Measurements from ENCODE around the gene ZNF778. TPM values are rescaled to one million over a fixed set of nuclear protein-coding genes. Genes with fewer than 3 reads are reported as not detected.
A peak's percentile ranks its signal among the peaks of the same experiment; 100 is the strongest.
"Not testable (repeated sequence)": the region's sequence is repeated elsewhere in the genome, so short reads cannot be mapped to it uniquely, and the experiment has no call there.

ZNF778 gene
- total RNA-seq, 1 donor from 2014 or later: 59.9 TPM

GRCh38 chr16:89257757-89258465 is 40.4 kb downstream of the ZNF778 start:
- DNase-seq: no peak

DNA sequence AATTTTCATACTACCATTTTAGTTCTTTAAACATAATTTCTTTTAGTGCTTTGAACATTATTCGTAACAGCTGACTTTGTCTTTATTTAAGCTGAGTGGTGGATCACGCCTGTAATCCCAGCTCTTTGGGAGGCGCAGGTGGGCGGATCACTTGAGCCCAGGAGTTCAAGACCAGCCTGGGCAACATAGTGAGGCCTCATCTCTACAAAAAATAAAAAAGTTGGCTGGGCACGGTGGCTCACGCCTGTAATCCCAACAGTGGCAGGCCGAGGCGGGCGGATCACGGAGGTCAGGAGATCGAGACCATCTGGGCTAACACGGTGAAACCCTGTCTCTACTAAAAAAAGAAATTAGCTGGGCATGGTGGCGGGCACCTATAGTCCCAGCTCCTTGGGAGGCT is 42.4 kb downstream of the ZNF778 start:
- not testable (repeated sequence) for DNase-seq

GRCh38 chr16:89261691-89262563 is 44.4 kb downstream of the ZNF778 start:
- DNase-seq: peak; percentile 32

DNA sequence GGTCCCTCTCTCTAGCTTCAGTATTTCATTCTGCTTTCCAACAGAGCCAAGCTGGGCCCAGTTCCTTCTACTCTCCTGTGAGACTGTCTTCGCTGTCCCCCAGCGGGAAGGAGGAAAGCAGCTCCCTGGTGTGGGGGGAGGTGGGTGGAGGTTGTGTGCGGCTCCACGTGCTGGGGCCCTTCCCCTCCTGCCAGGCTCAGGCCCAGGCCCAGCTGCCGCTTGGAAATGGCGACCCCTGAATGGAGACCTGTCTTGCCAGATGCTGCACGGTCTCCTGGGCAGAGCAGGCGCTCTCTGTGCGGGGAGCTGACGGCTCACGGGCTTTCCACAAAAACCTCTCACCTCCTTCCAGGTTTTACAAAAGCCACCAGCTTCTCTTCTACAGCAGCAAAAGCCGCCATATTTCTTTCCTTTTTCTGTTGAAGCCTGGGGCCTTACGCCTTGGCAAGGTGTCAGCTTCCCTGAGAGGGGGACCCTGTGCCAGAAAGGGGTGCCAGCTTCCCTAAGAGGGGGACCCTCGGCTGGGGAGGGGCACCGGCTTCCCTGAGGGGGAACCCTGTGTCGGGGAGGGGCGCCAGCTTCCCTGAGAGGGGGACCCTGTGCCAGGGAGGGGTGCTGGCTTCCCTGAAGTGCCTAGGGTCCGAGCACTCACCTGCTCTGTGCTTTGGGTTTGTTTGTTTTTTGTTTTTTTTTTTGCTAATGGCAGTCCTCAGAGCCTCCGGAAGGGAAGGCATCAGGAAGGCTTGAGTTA is 47.5 kb downstream of the ZNF778 start:
- no peak for DNase-seq

DNA sequence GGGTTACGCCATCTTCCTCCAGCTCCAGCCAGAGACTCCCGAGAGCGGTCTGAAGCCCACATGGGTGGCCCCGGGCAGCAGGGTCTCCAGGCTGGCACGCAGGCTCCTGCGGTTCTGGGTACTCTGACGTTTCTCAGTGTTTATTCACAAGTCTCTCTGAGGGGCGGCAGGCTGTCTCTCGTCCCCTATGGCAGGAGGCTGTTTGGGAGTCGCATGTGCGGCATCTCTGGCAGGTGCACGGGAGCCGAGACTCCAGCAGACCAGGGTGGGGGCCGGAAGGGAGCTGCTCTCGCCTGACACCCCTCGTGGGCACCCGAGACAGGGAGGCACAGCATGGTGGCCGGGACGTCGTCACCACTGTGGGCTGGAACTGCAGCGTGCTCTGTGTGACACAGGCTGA is 48.1 kb downstream of the ZNF778 start:
- DNase-seq: no peak

DNA sequence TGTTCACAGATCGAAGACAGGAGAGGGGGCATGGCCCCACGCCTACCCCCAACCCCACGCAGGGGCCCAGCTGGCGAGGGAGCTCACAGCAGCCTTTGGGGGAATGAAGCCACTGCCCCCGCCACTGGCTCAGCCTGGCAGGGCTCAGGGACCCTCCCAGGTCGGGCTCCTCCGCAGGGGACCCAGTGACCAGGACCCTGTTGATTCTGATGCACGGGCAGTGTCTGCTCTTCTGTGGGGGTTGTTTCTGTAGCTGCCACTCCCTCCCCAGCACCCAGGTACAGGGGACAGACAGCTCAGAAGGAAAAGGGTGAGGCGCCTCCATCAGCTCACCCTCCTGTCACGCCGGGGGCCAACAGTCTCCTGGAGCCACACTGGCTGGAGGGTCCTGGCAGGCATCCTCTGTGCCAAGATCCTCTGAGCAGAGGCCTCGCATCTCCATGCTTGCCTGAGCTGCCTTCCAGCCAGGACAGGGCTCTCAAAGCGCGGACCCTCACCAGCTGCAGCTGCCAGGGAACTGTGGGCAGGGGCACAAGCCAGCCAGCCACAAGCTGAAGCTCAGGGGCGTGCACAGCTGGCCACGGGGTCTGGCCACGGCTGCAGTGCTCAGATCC is 49.1 kb downstream of the ZNF778 start:
- DNase-seq: no peak

GRCh38 chr16:89267746-89268145 is 50.2 kb downstream of the ZNF778 start:
- DNase-seq: not testable (repeated sequence)

DNA sequence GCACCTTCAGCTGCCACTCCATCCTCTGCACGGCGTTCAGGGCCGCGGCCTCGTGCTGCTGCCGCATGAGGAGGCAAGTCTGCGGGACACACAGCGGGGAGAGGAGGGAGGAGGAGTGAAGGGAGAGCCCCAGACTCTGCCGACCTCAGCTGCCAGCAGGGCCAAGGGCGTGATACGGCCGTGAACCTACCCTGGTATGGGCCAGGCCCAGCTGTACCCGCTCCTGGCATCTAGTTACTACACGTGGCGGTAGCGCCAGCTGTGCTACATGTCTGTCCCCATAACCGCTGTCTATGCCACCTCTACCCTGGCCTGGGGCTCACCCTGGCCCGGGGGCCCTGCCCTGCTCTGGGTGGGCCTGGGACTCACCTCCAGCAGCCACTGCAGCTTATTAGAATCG is 51.1 kb downstream of the ZNF778 start:
- DNase-seq: no peak

DNA sequence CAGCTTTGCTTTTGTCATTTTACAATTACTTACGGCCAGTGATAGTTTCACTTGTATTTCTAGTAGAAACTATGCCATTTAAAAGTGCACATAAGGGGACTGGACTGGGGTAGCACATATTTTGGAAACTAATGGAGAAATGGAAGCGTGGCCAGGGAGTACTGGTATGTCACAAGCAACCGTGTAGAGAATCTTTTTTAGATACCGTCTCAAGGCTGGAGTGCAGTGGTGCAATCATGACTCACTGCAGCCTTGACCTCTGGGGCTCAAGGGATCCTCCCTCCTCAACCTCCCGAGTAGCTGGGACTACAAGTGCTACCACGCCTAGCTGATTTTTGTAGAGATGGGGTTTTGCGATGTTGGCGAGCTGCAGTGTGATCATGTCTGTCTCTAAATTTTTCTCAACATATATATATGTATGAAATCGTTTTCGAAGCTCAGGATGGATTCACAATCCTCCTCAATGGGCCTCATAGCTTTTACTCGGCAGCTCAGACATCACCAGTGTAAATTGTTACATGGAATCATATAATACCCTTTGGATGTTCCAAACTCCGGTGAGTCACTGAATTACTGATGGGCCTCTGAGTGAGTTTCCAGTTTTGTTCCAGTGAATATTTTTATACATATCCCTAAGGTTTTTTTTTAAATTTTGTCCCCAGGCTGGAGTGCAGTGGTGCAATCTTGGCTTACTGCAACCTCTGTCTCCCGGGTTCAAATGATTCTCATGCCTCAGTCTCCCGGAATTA is 51.7 kb downstream of the ZNF778 start:
- no peak for DNase-seq

DNA sequence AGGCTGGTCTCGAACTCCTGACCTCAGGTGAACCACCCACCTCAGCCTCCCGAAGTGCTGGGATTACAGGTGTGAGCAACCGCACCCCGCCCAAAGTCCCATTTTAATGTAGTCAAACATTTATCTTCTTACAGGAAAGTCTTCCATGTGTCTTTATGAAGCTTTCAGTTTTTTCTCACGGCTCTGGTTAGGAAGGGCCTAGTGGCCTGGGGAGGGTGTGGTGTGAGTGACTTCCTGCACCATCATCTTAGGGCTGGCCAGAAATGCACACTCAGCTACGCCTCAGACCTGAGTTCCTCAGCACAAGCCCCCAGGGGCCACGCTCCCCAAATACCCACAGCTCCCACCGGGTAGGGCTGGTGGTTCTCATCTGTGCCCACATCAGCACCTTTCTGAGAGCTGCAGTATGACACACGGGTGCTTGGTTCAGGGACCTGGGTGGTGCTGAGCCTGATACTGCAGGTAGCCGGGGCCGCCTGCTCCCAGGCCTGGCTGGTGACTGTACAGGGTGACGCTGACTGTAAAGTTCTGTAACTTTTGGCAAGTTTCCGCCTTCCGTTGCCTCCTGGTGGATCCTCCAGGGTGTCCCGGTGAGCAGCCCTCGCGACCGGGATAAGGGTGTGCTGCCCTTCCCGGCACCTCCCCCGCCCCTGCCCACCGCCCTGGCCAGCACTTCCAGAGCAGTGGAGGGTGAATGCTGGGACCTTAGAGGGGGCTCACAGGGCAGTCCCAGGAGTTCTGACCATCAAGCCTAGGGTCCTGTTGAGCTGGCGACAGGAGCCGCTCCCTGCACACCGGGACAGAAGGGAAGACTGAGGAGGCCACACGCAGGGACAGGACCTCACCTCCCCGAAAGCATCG is 52.5 kb downstream of the ZNF778 start:
- no peak for DNase-seq

GRCh38 chr16:89270666-89271345 is 53.3 kb downstream of the ZNF778 start:
- no peak for DNase-seq

- DNase-seq: no peak
Measured at GRCh38 chr16:89272631-89273030, 55.1 kb downstream of the ZNF778 start.

GRCh38 chr16:89273741-89274472 is 56.4 kb downstream of the ZNF778 start:
- no peak for DNase-seq

DNA sequence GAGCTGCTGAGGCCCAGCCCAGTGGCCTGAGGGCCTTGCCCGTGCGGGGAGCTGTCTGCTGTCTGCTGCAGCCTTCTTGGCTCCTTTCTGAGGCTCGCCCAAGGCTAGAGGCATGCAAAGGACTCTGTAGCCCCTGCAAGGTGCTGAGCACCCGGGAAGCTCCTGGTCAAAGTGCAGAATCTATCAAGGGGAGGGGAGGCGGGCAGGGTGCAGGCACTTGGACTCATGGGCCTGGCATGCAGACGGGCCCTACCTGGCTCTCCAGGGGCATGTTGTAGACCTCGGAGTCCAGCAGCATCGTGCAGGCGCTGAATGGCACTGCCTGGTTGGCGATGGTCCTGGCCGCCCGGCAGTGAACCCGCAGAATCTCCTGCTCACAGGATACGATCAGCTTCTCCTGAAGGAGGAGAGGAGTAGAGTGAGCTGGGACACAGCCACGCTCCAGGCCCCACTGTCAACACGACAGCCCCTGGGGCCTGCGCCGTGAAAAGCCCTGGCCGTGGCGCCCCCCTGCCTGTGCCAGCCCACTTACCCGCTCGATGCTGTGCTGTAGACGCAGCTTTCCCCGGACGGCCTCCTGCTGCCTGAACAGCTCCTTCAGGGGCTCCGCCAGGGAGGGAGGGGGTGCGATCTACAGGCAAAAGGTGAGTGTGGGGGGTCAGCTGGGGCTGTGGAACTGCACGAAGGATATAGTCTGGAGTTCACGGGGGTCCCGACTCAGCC is 57.2 kb downstream of the ZNF778 start:
- DNase-seq: no peak

DNA sequence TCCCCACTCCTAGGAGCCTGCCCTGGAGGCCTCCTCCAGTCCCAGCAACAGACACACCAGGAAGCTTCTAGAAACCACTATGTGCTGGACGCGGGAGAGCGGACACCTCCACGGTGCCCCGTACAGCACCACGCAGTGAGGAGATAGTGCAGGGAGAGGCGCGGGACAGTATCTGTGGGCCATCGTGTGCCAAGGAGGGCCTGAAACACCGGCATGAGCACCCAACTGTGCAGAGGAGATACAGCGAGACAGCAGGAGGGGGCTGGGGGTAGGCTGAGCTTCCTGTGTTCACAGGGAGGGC is 57.7 kb downstream of the ZNF778 start:
- no peak for DNase-seq

GRCh38 chr16:89275837-89276720 is 58.6 kb downstream of the ZNF778 start:
- no peak for DNase-seq

- no peak for DNase-seq
Measured at GRCh38 chr16:89277049-89277448, 59.5 kb downstream of the ZNF778 start.
